SK-N-SH (cell line): Measurements from ENCODE around the gene PCED1A. TPM values are rescaled to one million over a fixed set of nuclear protein-coding genes. Genes with fewer than 3 reads are reported as not detected.

ENCODE experiments used
- CTCF ChIA-PET: fragments of 300-600, 350-600 bp; formaldehyde crosslinking; extraction: SDS; loops from one replicate; lab custom pipeline; 2021; lab: Yijun Ruan, JAX
- POLR2A ChIA-PET: fragments of 350-600 bp; sonication (Branson Sonifier 250); formaldehyde crosslinking; extraction: SDS; loops from one replicate; lab custom pipeline; 2020; ENCODE audit warnings: antibody characterized with exemption, inconsistent platforms; lab: Yijun Ruan, JAX
- DNase-seq: peaks from one replicate; pipeline ENCODE4 v3.0.0; 2012
- H2AFZ ChIP-seq: fragments of 200-600 bp; sonication (generic); 2 replicates; pipeline ENCODE4 v1.8.1; 2016; ENCODE audit warnings: antibody characterized with exemption, mild to moderate bottlenecking, low read depth
- H3F3A ChIP-seq: fragments of 200-600 bp; sonication (generic); replicated peaks from 2 replicates; pipeline ENCODE3; 2016; ENCODE audit warnings: antibody characterized with exemption, mild to moderate bottlenecking; ENCODE audit not compliant: insufficient read depth
- H3K27ac ChIP-seq, 2 experiments: fragments of 200-500 bp in 1 of 2; fragments of 200-600 bp in 1 of 2; sonication (Bioruptor generic) in 1 of 2; sonication (generic), shearing (Covaris generic) in 1 of 2; 2 replicates each; pipeline versions ENCODE4 v1.5.1 to v1.6.1; 2014 to 2016; ENCODE audit warnings: low read depth in 2 of 2, inconsistent platforms in 1 of 2, low read length in 1 of 2, mild to moderate bottlenecking in 1 of 2, mixed read lengths in 1 of 2
- H3K27me3 ChIP-seq: fragments of 200-600 bp; sonication (generic), shearing (Covaris generic); 2 replicates; pipeline ENCODE4 v1.6.1; 2016; ENCODE audit warnings: mixed run types; ENCODE audit not compliant: insufficient read depth
- H3K36me3 ChIP-seq, 2 experiments: fragments of 200-500 bp in 1 of 2; fragments of 200-600 bp in 1 of 2; sonication (Bioruptor generic) in 1 of 2; sonication (generic) in 1 of 2; replicated peaks in 1 of 2; 2 replicates each; pipeline versions ENCODE3 to v1.5.1; 2014 to 2016; ENCODE audit warnings: low read length in 1 of 2, mild to moderate bottlenecking in 1 of 2; ENCODE audit not compliant: insufficient read depth in 2 of 2, control insufficient read depth in 1 of 2
- H3K4me1 ChIP-seq, 2 experiments: fragments of 200-500 bp in 1 of 2; fragments of 200-600 bp in 1 of 2; sonication (Bioruptor generic) in 1 of 2; sonication (generic), shearing (Covaris generic) in 1 of 2; 2 replicates each; pipeline versions ENCODE4 v1.5.1 to v1.6.1; 2014 to 2016; ENCODE audit warnings: low read depth in 1 of 2, low read length in 1 of 2, mixed run types in 1 of 2; ENCODE audit not compliant: insufficient read depth in 2 of 2, control insufficient read depth in 1 of 2
- H3K4me2 ChIP-seq: fragments of 200-600 bp; sonication (generic), shearing (Covaris generic); 2 replicates; pipeline ENCODE4 v1.6.1; 2017; ENCODE audit warnings: mixed run types
- H3K4me3 ChIP-seq, 2 experiments: fragments of 200-500 bp in 1 of 2; fragments of 200-600 bp in 1 of 2; sonication (Bioruptor generic) in 1 of 2; sonication (generic), shearing (Covaris generic) in 1 of 2; 2 replicates each; pipeline versions ENCODE4 v1.5.1 to v1.8.1; 2014 to 2016; ENCODE audit warnings: low read depth in 2 of 2, inconsistent platforms in 1 of 2, low read length in 1 of 2, mild to moderate bottlenecking in 1 of 2, mixed read lengths in 1 of 2, moderate library complexity in 1 of 2
- H3K79me2 ChIP-seq: fragments of 200-600 bp; sonication (generic); 2 replicates; pipeline ENCODE4 v1.8.1; 2017; ENCODE audit warnings: mild to moderate bottlenecking; ENCODE audit not compliant: insufficient read depth
- H3K9ac ChIP-seq: fragments of 200-600 bp; sonication (generic); 2 replicates; pipeline ENCODE4 v1.6.1; 2017; ENCODE audit warnings: mixed run types
- H3K9me2 ChIP-seq: fragments of 200-600 bp; sonication (generic); 2 replicates; pipeline ENCODE4 v1.6.1; 2017; ENCODE audit warnings: mixed run types
- H3K9me3 ChIP-seq: fragments of 200-600 bp; sonication (generic); 2 replicates; pipeline ENCODE4 v1.6.1; 2017; ENCODE audit warnings: mixed run types, mild to moderate bottlenecking, moderate library complexity
- H4K20me1 ChIP-seq: fragments of 200-600 bp; sonication (generic); 2 replicates; pipeline ENCODE4 v1.6.1; 2017; ENCODE audit warnings: mild to moderate bottlenecking, mixed run types; ENCODE audit not compliant: insufficient read depth
- CTCF ChIP-seq: fragments of 200-600 bp; sonication (generic); IDR thresholded peaks from 2 replicates; pipeline ENCODE4 v1.6.1; 2017; ENCODE audit warnings: antibody characterized with exemption, mild to moderate bottlenecking, moderate library complexity
- GATA2 ChIP-seq: sonication (generic); formaldehyde crosslinking; IDR thresholded peaks from 2 replicates; pipeline ENCODE4 v1.5.0; 2020; ENCODE audit warnings: mild to moderate bottlenecking, missing genetic modification reagents
- MAX ChIP-seq: IDR thresholded peaks from 2 replicates; pipeline ENCODE4 v1.4.0; 2012; ENCODE audit warnings: low read depth
- MXI1 ChIP-seq: IDR thresholded peaks from 2 replicates; pipeline ENCODE4 v1.6.1; 2012; ENCODE audit warnings: mild to moderate bottlenecking, low read depth, low read length, improper control_type of control experiment
- PBX3 ChIP-seq: IDR thresholded peaks from 2 replicates; pipeline ENCODE4; 2012
- POLR2AphosphoS5 ChIP-seq: IDR thresholded peaks from 2 replicates; pipeline ENCODE4 v1.6.1; 2012; ENCODE audit warnings: low read depth, low read length
- RAD21 ChIP-seq: IDR thresholded peaks from 2 replicates; pipeline ENCODE4 v1.6.1; 2012; ENCODE audit warnings: mild to moderate bottlenecking, low read length
- REST ChIP-seq: IDR thresholded peaks from 2 replicates; pipeline ENCODE4 v1.6.1; 2012; ENCODE audit warnings: mild to moderate bottlenecking, low read depth, low read length, moderate library complexity
- RFX5 ChIP-seq: IDR thresholded peaks from 2 replicates; pipeline ENCODE4 v1.6.1; 2012; ENCODE audit warnings: mild to moderate bottlenecking, improper control_type of control experiment, low read length
- RXRA ChIP-seq: IDR thresholded peaks from 2 replicates; pipeline ENCODE4 v1.4.0; 2012; ENCODE audit warnings: low read depth, mild to moderate bottlenecking, borderline replicate concordance
- SIN3A ChIP-seq: IDR thresholded peaks from 2 replicates; pipeline ENCODE4 v1.6.1; 2012; ENCODE audit warnings: low read depth, mild to moderate bottlenecking, low read length, moderate library complexity, borderline replicate concordance
- SMC3 ChIP-seq: IDR thresholded peaks from 2 replicates; pipeline ENCODE4 v1.6.1; 2012; ENCODE audit warnings: low read depth, low read length, improper control_type of control experiment
- TAF1 ChIP-seq: IDR thresholded peaks from 2 replicates; pipeline ENCODE4 v1.6.1; 2012; ENCODE audit warnings: low read depth, mild to moderate bottlenecking, low read length, moderate library complexity, borderline replicate concordance
- TCF12 ChIP-seq: IDR thresholded peaks from 2 replicates; pipeline ENCODE4 v1.4.0; 2012
- USF2 ChIP-seq: fragments of 150-350 bp; IDR thresholded peaks from 2 replicates; pipeline ENCODE4 v1.6.1; 2017; ENCODE audit warnings: antibody characterized with exemption, low read length, low read depth, borderline replicate concordance
- WGBS: methylation state at CpG from one replicate; pipeline ENCODE4 v1.1.6; 2017; ENCODE audit warnings: low lambda C conversion rate; 5-methylcytosine and 5-hydroxymethylcytosine counted together
- polyA plus RNA-seq, 3 experiments: library from polyadenylated mRNA; depleted of rRNA; stranded (reverse); fragments of >200 nt; gene quantifications; 2 replicates each; pipeline ENCODE4 v1.2.3, GENCODE V29; 2012

The PCED1A gene
- polyA plus RNA-seq, 1 of the 3 experiments (the other 2 are of a cell fraction) = 65.2 TPM

- peaks cover 3 to 5% of the 10 kb centered on the region in 2 experiments for H3K36me3 ChIP-seq
- DNase-seq = peak; percentile 79
- POLR2A ChIA-PET = interaction anchor here (1.0 to 1.1 kb wide), 2 partner anchors 72 to 220 kb away, joined by 3 to 4 read pairs; partner anchors contain the start of genes CPXM1 and NOP56
- CTCF ChIA-PET = interaction anchor here (0.7 to 1.5 kb wide), 10 partner anchors 8 to 576 kb away, joined by 3 to 4 read pairs (median 3); no protein-coding TSS in a partner anchor
- 2% methylated on average over 36 of the region's 49 CpGs for WGBS
- H3K9ac ChIP-seq = peak overlapping the region; percentile 88; the same call in 1 of the 2 replicates
- peaks cover 20% of the 10 kb centered on the region for H3F3A ChIP-seq
- H4K20me1 ChIP-seq = peaks cover 9% of the 10 kb centered on the region; the same call in 1 of the 2 replicates
- H3K9me2 ChIP-seq = no peaks in the 10 kb centered on the region
- H3K9me3 ChIP-seq = no peaks in the 10 kb centered on the region
- peak overlapping the region; percentile 94 for H2AFZ ChIP-seq
- no peaks in the 10 kb centered on the region for H3K27me3 ChIP-seq
- peak overlapping the region; percentile 97 for H3K4me2 ChIP-seq
- H3K27ac ChIP-seq = peak overlapping the region; percentile 43 to 71; a peak in 3 of 4 replicates
- peaks cover 40% of the 10 kb centered on the region for H3K79me2 ChIP-seq
- peaks cover 13 to 22% of the 10 kb centered on the region in 2 experiments for H3K4me1 ChIP-seq
- TF ChIP-seq TAF1 (no peak), REST (no peak), POLR2AphosphoS5 (no peak), CTCF (peak; percentile 34), MAX (peak; percentile 45), SMC3 (peak; percentile 24; the same call in 1 of the 2 replicates), RAD21 (0 out of 2 replicates have a peak, but pooled peaks have one; percentile 16), GATA2 (no peak), PBX3 (no peak), MXI1 (peak; percentile 69; the same call in 1 of the 2 replicates), USF2 (no peak), RXRA (no peak), TCF12 (no peak), RFX5 (no peak), SIN3A (no peak)
- H3K4me3 ChIP-seq = peak overlapping the region; percentile 89 to 98
These were observed 32.1 kb upstream of the PCED1A start for GRCh38 chr20:2872459-2873009.
